SK-N-SH treated with all-trans-retinoic acid at 6 μM for 48 hours (cell line): ENCODE data around the gene MADD.

Experiments used
- CSRNP3 ChIP-seq: fragments of 250-450 bp; sonication (Bioruptor Pico); IDR thresholded peaks from 2 replicates; pipeline ENCODE4 v1.5.1; 2021; ENCODE audit warnings: mild to moderate bottlenecking, moderate library complexity
- GLIS3 ChIP-seq: fragments of 250-450 bp; sonication (Bioruptor Pico); IDR thresholded peaks from 2 replicates; pipeline ENCODE4 v1.5.0; 2020; ENCODE audit warnings: mild to moderate bottlenecking, moderate library complexity
- ISL1 ChIP-seq: fragments of 250-450 bp; sonication (Bioruptor Pico); IDR thresholded peaks from 2 replicates; pipeline ENCODE4 v2.1.2; 2022; ENCODE audit warnings: mild to moderate bottlenecking, moderate library complexity
- PATZ1 ChIP-seq: fragments of 250-450 bp; sonication (Bioruptor Pico); IDR thresholded peaks from 2 replicates; pipeline ENCODE4 v1.8.0; 2020; ENCODE audit warnings: mild to moderate bottlenecking, moderate library complexity, borderline replicate concordance
- PPARA ChIP-seq: fragments of 250-450 bp; sonication (Bioruptor Pico); IDR thresholded peaks from 2 replicates; pipeline ENCODE4 v1.5.0; 2020; ENCODE audit warnings: mild to moderate bottlenecking, borderline replicate concordance
- RARB ChIP-seq: fragments of 250-450 bp; sonication (Bioruptor Pico); IDR thresholded peaks from 2 replicates; pipeline ENCODE4 v1.8.0; 2021; ENCODE audit warnings: mild to moderate bottlenecking, moderate library complexity
- ZC3H10 ChIP-seq: fragments of 250-450 bp; sonication (Bioruptor Pico); IDR thresholded peaks from 2 replicates; pipeline ENCODE4 v1.5.1; 2021; ENCODE audit warnings: mild to moderate bottlenecking, moderate library complexity
- ZFP3 ChIP-seq: fragments of 250-450 bp; sonication (Bioruptor Pico); IDR thresholded peaks from 2 replicates; pipeline ENCODE4 v1.5.0; 2020; ENCODE audit warnings: mild to moderate bottlenecking, moderate library complexity
- TF ChIP-seq, protein P1 (sequence below): fragments of 250-450 bp; sonication (Bioruptor Pico); IDR thresholded peaks from 2 replicates; pipeline ENCODE4 v1.5.0; 2020; ENCODE audit warnings: mild to moderate bottlenecking, moderate library complexity

GRCh38 chr11:47327949-47328348 lies 58.0 kb downstream of the MADD start:
- TF ChIP-seq PPARA (CRISPR knock-in tag) = no peak
- no peak for TF ChIP-seq ZFP3 (CRISPR knock-in tag)
- TF ChIP-seq PATZ1 = no peak
- no peak for TF ChIP-seq CSRNP3
- TF ChIP-seq RARB (CRISPR knock-in tag) = no peak
- no peak for TF ChIP-seq ZC3H10 (CRISPR knock-in tag)
- no peak for TF ChIP-seq GLIS3 (CRISPR knock-in tag)
- no peak for TF ChIP-seq ISL1
- TF ChIP-seq, protein P1, sequence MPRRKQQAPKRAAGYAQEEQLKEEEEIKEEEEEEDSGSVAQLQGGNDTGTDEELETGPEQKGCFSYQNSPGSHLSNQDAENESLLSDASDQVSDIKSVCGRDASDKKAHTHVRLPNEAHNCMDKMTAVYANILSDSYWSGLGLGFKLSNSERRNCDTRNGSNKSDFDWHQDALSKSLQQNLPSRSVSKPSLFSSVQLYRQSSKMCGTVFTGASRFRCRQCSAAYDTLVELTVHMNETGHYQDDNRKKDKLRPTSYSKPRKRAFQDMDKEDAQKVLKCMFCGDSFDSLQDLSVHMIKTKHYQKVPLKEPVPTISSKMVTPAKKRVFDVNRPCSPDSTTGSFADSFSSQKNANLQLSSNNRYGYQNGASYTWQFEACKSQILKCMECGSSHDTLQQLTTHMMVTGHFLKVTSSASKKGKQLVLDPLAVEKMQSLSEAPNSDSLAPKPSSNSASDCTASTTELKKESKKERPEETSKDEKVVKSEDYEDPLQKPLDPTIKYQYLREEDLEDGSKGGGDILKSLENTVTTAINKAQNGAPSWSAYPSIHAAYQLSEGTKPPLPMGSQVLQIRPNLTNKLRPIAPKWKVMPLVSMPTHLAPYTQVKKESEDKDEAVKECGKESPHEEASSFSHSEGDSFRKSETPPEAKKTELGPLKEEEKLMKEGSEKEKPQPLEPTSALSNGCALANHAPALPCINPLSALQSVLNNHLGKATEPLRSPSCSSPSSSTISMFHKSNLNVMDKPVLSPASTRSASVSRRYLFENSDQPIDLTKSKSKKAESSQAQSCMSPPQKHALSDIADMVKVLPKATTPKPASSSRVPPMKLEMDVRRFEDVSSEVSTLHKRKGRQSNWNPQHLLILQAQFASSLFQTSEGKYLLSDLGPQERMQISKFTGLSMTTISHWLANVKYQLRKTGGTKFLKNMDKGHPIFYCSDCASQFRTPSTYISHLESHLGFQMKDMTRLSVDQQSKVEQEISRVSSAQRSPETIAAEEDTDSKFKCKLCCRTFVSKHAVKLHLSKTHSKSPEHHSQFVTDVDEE (CRISPR knock-in tag) = no peak
